ENCODE results near the gene PCSK4. TPM values are rescaled to one million over a fixed set of nuclear protein-coding genes. Genes with fewer than 3 reads are reported as not detected.

The PCSK4 gene
- total and polyA plus RNA-seq, 2 of the 13 experiments (the other 11 are each of a cell fraction or from before 2014, with no cell fraction given) = 2.0 to 2.7 TPM

- TF ChIP-seq ZNF839 (CRISPR knock-in tag; IDR thresholded peaks at IDR 0.05; ENCODE audit: borderline replicate concordance) = 0 out of 2 replicates have a peak, but pooled peaks have one; percentile 56
- no peak for TF ChIP-seq SMARCC2 (IDR thresholded peaks at IDR 0.05)
Observed at GRCh38 chr19:1445185-1445931, 44.8 kb downstream of the PCSK4 start (continued).

GRCh38 chr19:1441677-1442438, 48.3 kb downstream of the PCSK4 start:
- H3K4me1 ChIP-seq (ENCODE audit: insufficient read depth, low read length) = peaks cover 48% of the 10 kb centered on the region
- no TSS peak for BruUV-seq (replicated peaks)
- in situ Hi-C loops (cut with HindIII; ENCODE audit: extremely low pct_ligation_motif_present, low pct_unique_long_range_greater_than_20kb) = no loop called here

GRCh38 chr19:1441022-1441426, 49.1 kb downstream of the PCSK4 start:
- H3K4me3 ChIP-seq (replicated peaks in 1 of 3; ENCODE audit: insufficient read depth in 1 of 3, low read depth in 2 of 3, low read length in 3 of 3) = no peak overlapping the region
- POLR2A ChIA-PET = interaction anchor here (0.7 to 1.0 kb wide), 2 partner anchors 17 to 31 kb away, joined by 4 read pairs; no protein-coding TSS in a partner anchor
- H3K36me3 ChIP-seq (replicated peaks in 1 of 2; ENCODE audit: control insufficient read depth in 1 of 2, insufficient read depth in 2 of 2, low read length in 2 of 2) = peaks cover 13 to 31% of the 10 kb centered on the region in 2 experiments
- no peak for FAIRE-seq
- TF ChIP-seq RBFOX2 (IDR thresholded peaks at IDR 0.05; ENCODE audit: low read depth, low read length) = peak; percentile 52
- TF ChIP-seq ARID2 (CRISPR knock-in tag; IDR thresholded peaks at IDR 0.05; ENCODE audit: borderline replicate concordance) = no peak
- peak; percentile 77 for TF ChIP-seq AGO2 (optimal IDR thresholded peaks at IDR 0.05; ENCODE audit: low read depth, low read length)
- TF ChIP-seq GABPA (IDR thresholded peaks at IDR 0.05; ENCODE audit: low read depth, low read length) = 0 out of 2 replicates have a peak, but pooled peaks have one; percentile 12
- TF ChIP-seq GABPA (CRISPR knock-in tag; IDR thresholded peaks at IDR 0.05; ENCODE audit: low read depth) = no peak
- TF ChIP-seq POLR2AphosphoS5 (IDR thresholded peaks at IDR 0.05; ENCODE audit: low read depth, low read length) = peak; percentile 12; the same call in 1 of the 2 replicates
- TF ChIP-seq POLR2G (IDR thresholded peaks at IDR 0.05; ENCODE audit: low read depth, low read length) = no peak; the same call in none of the 2 replicates
- H4K20me1 ChIP-seq (ENCODE audit: insufficient read depth, low read length) = peaks cover 36% of the 10 kb centered on the region
- H3K9ac ChIP-seq (ENCODE audit: insufficient read depth, low read depth, low read length) = peak overlapping the region; percentile 8; the same call in 1 of the 2 replicates
- H3K27me3 ChIP-seq (ENCODE audit: control insufficient read depth in 1 of 2, insufficient read depth in 2 of 2, low read length in 2 of 2) = no peaks in the 10 kb centered on the region
- no peak for DNase-seq (ENCODE audit: low spot score)
- in situ Hi-C loops (cut with HindIII; ENCODE audit: extremely low pct_ligation_motif_present, low pct_unique_long_range_greater_than_20kb) (no loop called here), intact Hi-C loops (cut with micrococcal nuclease; ENCODE audit: unreplicated experiment) (no loop called here)
- H3K4me2 ChIP-seq (ENCODE audit: low read depth, low read length) = no peak overlapping the region
- WGBS (ENCODE audit: low lambda C conversion rate) = 96% methylated on average over 5 of the region's 9 CpGs
- no peak overlapping the region for H2AFZ ChIP-seq (ENCODE audit: low read length)
- H3K9me3 ChIP-seq (ENCODE audit: low read length) = no peaks in the 10 kb centered on the region
- no peak for ATAC-seq
- CTCF ChIA-PET (ENCODE audit: low intra/inter-chr PET ratio, low total read pairs) = no interaction called here
- H3K79me2 ChIP-seq (ENCODE audit: insufficient read depth, low read length) = peaks cover 31% of the 10 kb centered on the region
- no TSS peak for BruUV-seq (replicated peaks)
- no peak overlapping the region for H3K27ac ChIP-seq (ENCODE audit: extremely low read length, insufficient read depth, low read length)
- H3K4me1 ChIP-seq (ENCODE audit: insufficient read depth, low read length) = peaks cover 42% of the 10 kb centered on the region

More at GRCh38 chr19:1441677-1442438, 48.3 kb downstream of the PCSK4 start:
- DNase-seq (ENCODE audit: low spot score) (no peak), FAIRE-seq (no peak), ATAC-seq (no peak)
- H3K79me2 ChIP-seq (ENCODE audit: insufficient read depth, low read length) = peaks cover 31% of the 10 kb centered on the region
- intact Hi-C loops (cut with micrococcal nuclease; ENCODE audit: unreplicated experiment) = no loop called here
- POLR2A ChIA-PET = interaction anchor here (0.7 to 1.0 kb wide), 2 partner anchors 18 to 32 kb away, joined by 4 read pairs; no protein-coding TSS in a partner anchor
- H3K9ac ChIP-seq (ENCODE audit: insufficient read depth, low read depth, low read length) = no peak overlapping the region
- no peaks in the 10 kb centered on the region for H3K9me3 ChIP-seq (ENCODE audit: low read length)
- H3K27me3 ChIP-seq (ENCODE audit: control insufficient read depth in 1 of 2, insufficient read depth in 2 of 2, low read length in 2 of 2) = peaks cover 1 to 7% of the 10 kb centered on the region in 2 experiments; a peak in 3 of 5 replicates
- peaks cover 13 to 31% of the 10 kb centered on the region in 2 experiments for H3K36me3 ChIP-seq (replicated peaks in 1 of 2; ENCODE audit: control insufficient read depth in 1 of 2, insufficient read depth in 2 of 2, low read length in 2 of 2)
- H2AFZ ChIP-seq (ENCODE audit: low read length) = no peak overlapping the region
- no peak overlapping the region for H3K27ac ChIP-seq (ENCODE audit: extremely low read length, insufficient read depth, low read length)
- TF ChIP-seq AGO2 (optimal IDR thresholded peaks at IDR 0.05; ENCODE audit: low read depth, low read length) = peak; percentile 91
- peak; percentile 79 for TF ChIP-seq RBFOX2 (IDR thresholded peaks at IDR 0.05; ENCODE audit: low read depth, low read length)
- TF ChIP-seq ZNF768 (CRISPR knock-in tag; IDR thresholded peaks at IDR 0.05) = peak; percentile 25; the same call in 1 of the 2 replicates
- TF ChIP-seq GTF2F1 (IDR thresholded peaks at IDR 0.05; ENCODE audit: low read length) = no peak
- no peak overlapping the region for H3K4me3 ChIP-seq (replicated peaks in 1 of 3; ENCODE audit: insufficient read depth in 1 of 3, low read depth in 2 of 3, low read length in 3 of 3)
- WGBS (ENCODE audit: low lambda C conversion rate) = 95% methylated on average over 19 of the region's 25 CpGs
- peaks cover 36% of the 10 kb centered on the region for H4K20me1 ChIP-seq (ENCODE audit: insufficient read depth, low read length)
- H3K4me2 ChIP-seq (ENCODE audit: low read depth, low read length) = no peak overlapping the region
- CTCF ChIA-PET (ENCODE audit: low intra/inter-chr PET ratio, low total read pairs) = no interaction called here

All from HepG2 (cell line).